ENCODE results near the gene RFT1. TPM values are rescaled to one million over a fixed set of nuclear protein-coding genes. Genes with fewer than 3 reads are reported as not detected.

Gene RFT1, protein sequence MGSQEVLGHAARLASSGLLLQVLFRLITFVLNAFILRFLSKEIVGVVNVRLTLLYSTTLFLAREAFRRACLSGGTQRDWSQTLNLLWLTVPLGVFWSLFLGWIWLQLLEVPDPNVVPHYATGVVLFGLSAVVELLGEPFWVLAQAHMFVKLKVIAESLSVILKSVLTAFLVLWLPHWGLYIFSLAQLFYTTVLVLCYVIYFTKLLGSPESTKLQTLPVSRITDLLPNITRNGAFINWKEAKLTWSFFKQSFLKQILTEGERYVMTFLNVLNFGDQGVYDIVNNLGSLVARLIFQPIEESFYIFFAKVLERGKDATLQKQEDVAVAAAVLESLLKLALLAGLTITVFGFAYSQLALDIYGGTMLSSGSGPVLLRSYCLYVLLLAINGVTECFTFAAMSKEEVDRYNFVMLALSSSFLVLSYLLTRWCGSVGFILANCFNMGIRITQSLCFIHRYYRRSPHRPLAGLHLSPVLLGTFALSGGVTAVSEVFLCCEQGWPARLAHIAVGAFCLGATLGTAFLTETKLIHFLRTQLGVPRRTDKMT
- 18.2 and 26.5 TPM in 2 replicates for total RNA-seq

DNA sequence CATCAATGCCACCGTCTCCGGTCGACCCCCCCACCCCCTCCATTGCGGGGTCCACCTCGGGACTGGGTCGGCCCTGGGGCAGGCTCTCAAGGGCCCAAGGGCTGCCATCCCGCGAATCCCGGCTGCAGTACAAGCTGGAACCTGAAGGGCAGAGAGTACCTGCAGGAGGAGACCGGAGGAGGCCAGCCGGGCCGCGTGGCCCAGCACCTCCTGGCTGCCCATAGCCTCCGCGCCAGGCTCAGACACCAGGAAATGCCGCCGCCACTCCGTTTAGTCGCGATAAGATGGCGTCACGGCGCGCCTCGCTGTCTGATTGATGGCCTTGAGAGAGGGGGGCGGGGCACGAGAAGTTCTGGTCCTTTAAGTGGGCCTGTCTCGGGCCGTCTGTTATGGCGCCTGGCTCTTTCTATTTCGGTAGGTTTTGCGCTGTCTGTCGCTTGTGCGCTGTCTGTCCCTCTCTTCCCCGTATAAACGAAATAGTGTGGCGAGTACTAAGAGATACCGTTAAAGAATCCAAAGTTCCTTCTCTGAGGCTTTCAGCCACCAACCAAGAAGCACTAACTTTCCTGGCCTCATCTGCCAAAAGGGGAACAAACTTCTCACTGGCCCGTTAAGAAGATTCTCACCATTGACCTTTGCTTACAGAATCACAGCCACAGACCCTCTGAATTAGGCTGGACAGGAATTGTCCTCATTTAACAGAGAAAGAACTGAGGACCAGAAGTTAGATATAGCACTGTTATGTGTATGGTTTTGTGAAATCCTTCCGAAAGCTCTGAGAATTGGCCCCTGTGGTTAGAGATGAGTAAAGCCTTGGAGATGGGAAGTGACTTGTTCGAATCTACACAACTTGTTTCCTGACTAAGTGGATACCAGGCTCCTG lies at the start of gene RFT1:
Gene RFT1 (minus strand): TSS at position 257 of the 883 bp plus-strand sequence. CDS start 35 bp downstream, at position 222.

DNA sequence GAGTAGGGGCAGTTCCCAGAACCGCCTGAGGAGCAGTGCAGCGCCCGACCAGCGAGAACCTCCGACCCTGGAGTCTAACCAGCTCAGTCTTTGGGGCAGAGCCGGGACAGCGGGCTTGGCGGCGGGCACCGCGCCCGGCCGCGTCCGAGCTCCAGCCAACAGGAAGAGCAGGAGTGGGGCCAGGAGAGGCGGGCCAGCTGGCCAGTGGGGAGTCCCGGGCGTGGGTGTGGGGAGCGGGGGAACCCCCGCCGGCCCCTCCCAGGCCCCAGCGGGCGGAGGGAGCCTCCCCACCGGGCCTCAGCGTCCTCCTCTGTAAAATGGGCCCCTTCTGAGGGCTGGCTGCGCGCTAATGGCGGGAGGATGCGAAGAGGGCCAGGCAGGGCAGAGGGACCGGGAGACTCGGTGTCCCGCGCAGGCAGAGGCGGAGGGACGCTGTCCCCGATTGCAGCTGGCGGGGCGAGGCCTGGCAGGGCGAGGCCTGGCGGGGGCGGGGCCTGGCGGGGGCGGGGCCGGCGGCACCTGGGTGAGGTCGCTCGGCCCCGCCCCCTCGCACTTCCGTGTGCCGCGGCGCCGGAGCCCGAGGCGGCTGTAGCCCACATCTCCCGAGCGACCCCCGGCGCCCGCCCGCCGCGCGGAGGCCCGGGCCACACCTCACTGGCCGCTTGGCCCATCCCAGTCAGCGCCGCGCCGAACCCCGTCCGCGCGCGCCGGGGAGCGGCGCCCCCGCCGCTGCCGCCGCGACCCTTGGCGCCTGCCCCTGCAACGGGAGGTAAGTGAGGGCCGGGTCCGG lies 30.6 kb upstream of the RFT1 start, which contains the start of gene PRKCD:
Gene PRKCD (plus strand): TSS at position 550 of the 790 bp plus-strand sequence. CDS start 17,214 bp downstream, outside the sequence.

DNA sequence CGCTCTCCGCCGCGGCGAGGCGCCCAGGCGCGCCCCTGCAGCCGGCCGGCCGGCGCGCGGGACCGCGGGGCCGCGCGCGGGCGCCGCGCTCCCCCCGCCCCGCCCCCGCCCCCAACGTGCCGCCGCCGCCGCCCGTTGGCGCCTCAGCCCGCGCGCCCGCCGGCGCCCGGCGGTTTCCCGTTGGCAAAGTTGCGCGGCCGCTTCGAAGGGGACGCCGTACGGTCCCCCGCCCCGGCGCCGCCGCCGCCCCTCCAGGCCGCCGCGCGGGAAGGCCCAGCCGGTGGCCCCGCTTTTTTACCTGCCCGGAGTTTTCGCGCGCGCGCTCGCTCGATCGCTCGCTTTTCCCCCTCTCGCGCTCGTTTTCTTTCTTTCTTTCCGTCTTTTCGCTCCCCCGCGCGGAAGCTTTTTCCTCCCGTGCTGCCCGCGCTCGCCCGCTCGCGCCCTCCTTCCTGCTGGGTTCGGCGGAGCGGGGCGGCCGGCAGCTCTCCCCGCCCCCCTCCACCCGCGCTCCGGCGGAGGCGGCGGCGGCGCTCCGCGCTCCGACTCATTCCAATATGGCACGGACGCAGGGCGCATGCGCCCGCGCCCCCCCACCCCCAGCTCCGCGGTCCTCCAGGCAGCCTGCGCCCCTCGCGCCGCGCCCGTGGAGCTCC lies 84.6 kb downstream of the RFT1 start, which contains the start of gene SFMBT1:
Gene SFMBT1 (minus strand): TSS at position 556 of the 653 bp plus-strand sequence. CDS start 76,945 bp downstream, outside the sequence.

Other genes starting within 250 kb of the RFT1 start
- gene STIMATE, start 232.9 kb downstream of the RFT1 start, total RNA-seq = 13.7 and 15.1 TPM in 2 replicates
- gene SFMBT1, start 84.4 kb downstream of the RFT1 start, total RNA-seq = 5.1 and 5.7 TPM in 2 replicates
- 4.5 and 5.8 TPM in 2 replicates for gene PRKCD, start 30.8 kb upstream of the RFT1 start, total RNA-seq
- gene TKT, start 125.6 kb upstream of the RFT1 start, total RNA-seq = 535 and 695 TPM in 2 replicates
- gene DCP1A, start 217.1 kb upstream of the RFT1 start, total RNA-seq = 32.0 and 32.3 TPM in 2 replicates

Measured in thoracic aorta endothelial cell (primary cell).